Activated effector memory CD4-positive, alpha-beta T cell treated with Interleukin-2 at 50 U/mL for 16 hours (primary cell): ENCODE results near the gene PRCC.
A peak's percentile ranks its signal among the peaks of the same experiment; 100 is the strongest.

Experiments
- DNase-seq: peaks from one replicate; pipeline ENCODE4 v3.0.0-alpha.2; 2020

The PRCC gene

DNA sequence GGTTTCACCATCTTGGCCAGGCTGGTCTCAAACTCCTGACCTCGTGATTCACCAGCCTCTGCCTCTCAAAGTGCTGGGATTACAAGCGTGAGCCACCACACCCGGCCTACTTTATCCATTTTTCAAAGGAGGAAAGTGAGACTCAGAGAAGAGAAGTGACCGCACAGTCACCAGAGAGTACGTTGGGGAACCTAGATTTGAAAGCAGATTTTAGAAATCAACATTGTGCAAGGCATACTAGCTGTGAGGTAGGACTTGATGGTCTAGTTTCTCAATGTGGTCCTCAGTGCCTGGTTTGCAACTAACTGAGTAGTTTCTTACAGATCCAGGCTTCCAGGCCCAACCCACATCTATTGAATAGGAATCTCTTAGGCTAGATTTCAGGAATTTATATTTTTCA is 1.7 kb upstream of the PRCC start:
- DNase-seq: no peak

DNA sequence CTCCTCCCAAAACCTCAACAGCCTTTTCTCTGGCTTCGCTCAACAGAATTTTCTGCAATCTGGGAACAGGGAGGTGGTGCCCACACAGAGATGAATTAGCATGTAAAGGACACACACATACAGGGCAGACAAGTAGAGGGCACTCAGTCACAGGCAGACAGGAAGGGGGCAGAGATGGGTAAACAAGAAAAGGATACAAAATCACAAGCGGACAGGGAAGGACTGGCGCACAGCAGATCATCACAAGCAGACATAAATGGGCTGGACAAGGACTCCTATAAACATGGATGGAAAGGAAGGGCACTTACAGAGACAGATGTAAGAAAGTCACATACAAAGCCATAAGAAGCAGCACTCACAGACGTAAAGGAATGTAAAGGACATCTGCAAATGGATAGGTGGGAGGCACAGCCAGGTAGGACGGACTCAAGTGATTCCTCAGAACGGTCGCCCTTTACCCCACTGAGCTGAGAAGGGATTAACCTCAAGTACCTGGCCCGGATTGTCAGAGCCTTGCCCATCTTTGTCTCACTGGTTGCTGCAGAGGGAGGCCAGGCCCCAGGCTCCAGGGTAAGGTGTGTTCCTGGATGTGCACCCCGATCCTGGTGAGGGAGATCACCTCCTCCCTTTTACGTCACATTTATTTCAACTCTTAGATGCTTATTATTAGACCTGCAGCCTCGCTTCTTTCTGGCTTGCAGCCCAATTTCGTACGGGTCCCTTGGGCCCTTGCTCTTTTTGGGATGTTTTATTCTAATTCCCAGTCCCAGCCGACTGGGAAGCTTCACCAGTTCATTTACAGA is 836 bp upstream of the PRCC start:
- no peak for DNase-seq

DNA sequence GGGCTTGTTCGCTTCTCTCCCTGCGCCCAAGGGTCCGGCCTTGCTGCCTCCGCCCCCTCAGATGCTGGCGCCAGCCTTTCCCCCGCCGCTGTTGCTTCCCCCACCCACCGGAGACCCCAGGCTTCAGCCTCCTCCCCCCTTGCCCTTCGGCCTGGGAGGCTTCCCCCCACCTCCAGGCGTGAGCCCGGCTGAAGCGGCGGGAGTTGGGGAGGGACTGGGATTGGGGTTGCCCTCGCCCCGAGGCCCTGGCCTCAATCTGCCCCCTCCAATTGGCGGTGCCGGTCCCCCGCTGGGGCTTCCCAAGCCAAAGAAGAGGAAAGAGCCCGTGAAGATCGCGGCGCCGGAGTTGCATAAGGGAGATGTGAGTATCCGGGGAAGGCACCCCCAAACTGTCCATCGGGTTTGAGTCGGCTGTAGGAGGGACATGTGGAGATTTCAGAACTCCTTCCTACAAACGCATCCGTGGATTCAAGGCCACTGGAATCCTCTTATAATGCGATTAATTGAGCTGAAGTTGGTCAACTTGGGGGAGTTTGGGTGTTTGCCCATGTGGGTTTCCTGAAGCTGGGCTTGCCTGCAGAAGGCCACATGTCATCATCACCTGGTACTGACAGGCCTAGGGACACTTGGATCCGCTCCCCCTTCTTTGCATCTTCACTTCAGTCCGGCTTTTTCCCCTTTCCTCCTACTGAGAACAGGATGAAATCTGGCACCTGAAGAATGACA is 707 bp downstream of the PRCC start:
- DNase-seq: no peak

DNA sequence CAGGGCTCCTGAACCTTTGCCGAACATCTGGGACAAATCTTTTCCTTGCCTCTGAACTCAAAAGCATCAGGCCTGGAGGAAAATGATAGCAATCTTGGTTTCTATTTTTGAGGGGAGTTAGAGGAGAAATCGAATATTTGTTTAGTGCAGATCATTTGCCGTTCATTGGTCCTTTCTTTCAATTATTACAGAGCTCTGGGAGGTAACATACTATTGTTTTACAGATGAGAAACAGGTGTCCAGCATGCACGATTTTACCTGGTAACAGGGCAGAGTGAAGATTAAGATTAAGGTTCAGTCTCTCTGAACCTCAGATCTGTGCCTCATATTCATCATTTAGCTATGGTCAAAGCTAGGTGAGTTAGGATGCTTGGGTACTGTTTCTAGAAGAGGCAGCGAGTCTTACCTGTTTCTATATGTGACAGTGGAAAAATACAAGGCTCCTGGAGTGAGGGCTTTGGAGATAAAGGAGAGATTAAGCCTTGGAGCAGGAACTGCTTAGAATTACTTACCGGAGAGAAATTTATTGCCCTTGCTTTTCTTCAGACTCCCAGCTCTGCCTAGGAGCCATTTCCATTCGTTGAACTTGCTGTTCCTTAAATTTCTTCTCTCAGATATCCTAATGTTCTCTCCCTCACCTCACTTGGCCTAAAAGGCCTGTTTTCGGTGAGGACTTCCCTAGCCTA is 1.4 kb downstream of the PRCC start:
- no peak for DNase-seq

DNA sequence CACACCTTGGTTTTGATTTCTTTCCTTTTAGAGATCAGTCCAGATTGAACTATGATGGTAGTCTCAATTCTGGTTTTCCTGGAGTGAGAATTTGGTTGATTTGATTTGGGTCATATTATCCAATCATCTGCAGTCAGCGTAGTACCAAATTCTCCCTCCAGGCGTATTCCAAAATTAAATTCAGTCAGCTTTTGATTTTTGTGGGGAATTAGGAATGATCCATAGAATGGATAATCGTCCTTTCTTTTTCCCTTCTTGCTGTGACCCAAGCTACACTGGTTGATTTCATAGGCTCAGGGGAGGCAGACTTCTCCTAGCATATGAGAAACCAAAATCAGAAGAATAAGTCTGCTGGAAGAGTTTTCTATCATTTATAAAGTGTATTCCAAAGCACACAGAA is 4.9 kb downstream of the PRCC start:
- no peak for DNase-seq

DNA sequence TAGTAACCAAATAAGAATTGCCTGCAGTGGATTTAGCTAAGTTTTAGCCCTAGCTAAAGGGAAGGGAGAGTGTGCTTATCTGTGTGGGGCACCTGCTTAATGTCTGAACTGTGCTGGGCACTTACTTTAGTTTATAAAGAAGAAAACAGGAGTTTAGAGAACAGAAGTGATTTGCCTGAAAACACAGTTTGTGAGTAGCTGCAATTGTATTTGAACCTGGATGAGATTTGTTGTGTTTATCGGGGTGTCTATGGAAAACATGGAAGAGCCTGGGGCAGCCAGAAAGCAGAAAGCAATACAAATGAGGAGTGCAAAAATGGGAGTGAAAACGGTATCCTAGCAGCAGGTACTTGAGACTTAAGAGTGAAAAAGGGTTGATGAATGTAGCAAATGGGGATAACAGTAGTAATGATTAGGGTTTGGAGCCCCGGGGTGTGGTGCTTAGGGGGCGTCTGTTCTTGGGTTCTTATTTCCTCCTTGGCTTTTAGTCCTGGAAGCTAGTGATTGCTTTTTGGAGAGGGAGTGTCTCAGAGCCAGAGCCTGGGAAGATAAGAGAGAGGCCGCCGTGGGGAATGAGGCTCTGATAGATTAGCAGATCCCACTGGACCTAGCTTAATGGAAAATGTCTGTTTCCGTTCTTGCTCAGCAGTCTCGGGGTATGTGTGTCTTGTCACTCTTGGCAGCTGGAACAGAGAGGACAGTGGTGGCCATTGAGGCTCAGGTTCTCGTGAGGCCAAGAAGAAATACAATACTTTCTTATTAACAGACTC is 5.6 kb downstream of the PRCC start:
- DNase-seq: no peak

DNA sequence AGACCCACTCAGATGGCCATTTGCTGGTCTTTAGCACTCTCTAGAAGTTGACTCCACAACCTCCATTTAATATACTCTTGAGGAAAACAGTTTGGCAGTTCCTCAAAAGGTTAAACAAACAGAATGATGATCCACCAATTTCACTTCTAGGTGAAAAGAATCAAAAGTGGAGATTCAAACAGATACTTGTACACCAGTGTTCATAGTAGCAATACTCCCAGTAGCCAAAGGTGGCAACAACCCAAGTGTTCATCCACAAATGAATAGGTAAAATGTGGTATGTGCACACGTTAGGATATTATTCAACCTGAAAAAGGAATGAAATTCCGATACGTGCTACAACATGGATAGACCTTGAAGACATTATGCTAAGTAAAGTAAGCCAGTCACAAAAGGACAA is 6.3 kb downstream of the PRCC start:
- DNase-seq: no peak

DNA sequence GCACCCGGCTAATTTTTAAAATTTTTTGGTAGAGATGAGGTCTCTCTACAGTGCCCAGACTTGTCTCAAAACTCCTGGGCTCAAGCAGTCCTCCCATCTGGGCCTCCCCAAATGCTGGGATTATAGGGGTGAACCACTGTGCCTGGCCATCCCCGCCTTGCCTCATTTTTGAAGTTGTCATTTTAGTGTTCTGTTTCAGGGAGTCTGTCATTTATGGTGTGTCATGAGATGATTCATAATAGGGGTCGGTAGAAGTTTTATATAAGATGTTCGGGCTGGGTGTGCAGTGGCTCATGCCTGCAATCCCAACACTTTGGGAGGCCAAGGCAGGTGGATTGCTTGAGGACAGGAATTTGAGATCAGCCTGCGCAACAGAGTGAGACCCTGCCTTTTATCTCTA is 8.5 kb downstream of the PRCC start:
- no peak for DNase-seq

DNA sequence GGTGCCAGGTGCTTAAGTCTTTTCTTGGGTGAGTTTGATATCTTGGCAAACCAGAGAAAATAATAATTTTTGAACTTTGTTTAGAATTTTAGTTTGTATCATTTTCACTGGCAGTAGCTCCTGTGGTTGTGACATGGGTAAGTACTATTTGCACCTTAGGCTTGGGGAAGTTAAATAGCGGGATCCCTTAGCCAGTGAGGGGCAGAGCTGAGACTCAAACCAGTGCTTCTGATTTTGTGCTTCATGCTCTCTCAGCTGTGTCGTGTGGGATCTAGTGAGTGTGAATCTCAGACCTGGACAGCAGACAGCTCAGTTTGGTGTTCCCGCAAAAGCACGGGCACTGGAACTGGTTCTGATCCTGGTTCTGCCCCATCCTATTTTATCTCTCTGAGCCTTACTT is 9.6 kb downstream of the PRCC start:
- DNase-seq: no peak

DNA sequence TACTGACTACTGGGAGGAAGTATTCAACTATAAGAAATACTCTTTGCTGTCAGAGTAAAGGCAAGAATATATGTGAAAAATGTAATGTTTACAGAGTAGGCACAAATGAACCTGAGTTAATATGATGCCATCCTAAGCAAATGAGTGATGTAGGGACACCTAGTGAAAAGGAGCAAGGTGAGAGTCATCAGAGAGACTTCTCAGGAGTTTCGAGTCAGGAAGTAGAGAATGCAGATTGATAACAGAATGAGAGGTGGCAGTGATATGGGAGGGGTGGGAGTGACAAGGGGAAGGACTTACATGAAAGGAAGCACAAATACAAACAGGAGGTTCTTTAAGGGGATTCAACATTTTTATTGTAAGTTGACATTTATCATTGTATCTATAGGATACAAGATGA is 10.2 kb downstream of the PRCC start:
- DNase-seq: no peak

DNA sequence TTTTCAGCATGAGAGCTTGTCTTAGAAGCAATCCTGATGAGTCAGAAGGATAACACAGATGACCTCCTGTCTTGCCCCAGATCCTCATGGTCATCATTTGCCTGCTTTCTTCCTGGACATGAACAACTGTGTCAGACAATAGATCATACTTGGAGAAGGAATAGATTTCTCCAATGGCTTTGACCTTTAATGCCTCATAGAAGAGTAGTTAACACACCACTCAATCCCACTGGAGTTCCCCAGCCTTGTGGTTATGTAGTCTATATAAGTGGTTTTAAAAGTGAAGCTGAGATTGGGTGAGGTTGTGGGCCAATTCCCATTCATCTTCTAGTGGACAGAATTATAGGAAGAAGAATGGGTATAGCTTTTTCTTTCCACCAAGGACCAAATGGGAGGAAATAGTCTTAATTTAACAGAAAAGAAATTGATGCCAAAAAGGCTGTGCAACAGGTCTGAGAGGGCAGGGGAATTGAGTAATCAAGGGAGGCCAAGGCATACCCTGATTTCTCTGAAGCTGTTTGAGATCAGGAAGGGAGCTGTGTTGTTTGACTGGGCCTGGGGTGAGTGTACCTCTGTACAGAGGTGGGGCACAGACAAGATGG is 14.4 kb downstream of the PRCC start:
- no peak for DNase-seq

DNA sequence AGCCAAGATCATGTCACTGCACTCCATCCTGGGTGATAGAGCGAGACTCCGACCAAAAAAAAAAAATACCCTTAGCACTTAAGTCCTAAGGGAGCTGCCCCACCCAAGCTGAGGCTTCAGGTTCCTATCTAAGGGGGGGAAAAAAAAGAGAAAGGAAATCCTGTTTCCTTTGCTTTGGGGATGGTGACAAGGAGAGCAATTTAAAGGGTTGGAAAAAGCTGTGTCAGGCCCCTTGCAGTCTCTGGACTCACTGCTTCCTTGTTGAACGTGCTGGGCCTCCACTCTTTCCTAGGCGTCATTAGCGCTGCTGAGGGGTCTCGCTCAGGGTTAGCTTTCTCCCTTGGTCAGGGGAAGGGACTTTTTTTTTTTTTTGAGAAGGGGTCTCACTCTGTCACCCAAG is 18.1 kb downstream of the PRCC start:
- DNase-seq: no peak

DNA sequence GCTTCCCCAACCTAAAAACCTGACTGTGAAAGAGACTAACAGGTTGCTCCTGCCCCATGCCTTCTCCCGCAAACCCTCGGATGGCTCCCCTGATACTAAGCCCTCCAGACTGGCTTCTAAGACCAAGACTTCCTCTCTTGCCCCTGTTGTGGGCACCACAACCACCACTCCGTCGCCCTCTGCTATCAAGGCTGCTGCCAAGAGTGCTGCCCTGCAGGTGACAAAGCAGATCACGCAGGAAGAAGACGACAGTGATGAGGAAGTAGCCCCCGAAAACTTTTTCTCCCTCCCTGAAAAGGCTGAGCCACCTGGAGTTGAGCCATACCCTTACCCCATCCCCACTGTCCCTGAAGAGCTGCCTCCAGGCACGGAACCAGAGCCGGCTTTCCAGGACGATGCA is 19.3 kb downstream of the PRCC start:
- DNase-seq: no peak

DNA sequence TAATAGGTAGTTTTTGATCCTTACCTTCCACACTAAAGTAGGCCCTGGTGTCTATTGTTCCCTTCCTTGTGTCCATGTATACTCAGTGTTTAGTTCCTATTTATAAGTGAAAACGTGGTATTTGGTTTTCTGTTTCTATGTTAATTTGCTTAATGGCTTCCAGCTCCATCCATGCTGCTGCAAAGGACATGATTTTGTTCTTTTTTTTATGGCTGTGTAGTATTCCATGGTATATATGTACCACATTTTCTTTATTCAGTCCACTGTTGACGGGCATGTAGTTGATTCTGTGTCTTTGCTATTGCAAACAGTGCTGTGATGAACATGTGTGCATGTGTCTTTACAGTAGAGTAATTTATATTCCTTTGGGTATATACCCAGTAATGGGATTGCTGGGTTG is 20.8 kb downstream of the PRCC start:
- no peak for DNase-seq

DNA sequence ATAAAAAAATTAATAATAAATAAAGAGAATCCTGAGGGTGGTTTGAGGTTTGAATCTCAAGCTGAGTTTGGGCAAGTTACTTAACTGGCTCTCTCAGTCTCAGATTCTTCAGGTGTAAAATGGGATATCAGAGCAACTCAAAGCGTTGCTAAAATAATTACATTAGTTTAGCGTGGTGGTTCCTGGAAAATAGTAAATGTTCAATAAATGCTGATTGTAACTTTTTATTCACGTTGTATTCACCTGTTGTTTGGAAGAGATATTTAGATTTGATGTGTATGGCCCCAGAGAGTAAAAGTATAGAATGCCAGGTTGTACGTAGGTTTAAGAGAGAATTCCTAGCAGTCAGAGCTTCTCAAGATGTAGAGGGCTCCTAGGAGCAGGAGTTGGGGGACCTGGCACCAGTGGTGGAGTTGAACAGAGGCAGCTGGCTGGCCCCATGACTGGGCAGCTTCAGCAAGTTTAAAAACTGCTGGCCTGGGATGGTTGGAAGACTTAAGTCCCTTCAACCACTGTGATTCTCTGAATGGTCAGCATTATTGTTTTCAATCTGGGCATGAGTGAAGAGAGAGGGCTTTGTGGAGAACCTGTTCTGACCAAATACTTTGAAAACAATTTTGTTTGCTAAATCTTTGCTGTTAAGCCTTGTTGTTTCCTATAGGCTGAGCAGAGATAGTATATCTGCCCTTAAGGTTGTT is 22.4 kb downstream of the PRCC start:
- no peak for DNase-seq

DNA sequence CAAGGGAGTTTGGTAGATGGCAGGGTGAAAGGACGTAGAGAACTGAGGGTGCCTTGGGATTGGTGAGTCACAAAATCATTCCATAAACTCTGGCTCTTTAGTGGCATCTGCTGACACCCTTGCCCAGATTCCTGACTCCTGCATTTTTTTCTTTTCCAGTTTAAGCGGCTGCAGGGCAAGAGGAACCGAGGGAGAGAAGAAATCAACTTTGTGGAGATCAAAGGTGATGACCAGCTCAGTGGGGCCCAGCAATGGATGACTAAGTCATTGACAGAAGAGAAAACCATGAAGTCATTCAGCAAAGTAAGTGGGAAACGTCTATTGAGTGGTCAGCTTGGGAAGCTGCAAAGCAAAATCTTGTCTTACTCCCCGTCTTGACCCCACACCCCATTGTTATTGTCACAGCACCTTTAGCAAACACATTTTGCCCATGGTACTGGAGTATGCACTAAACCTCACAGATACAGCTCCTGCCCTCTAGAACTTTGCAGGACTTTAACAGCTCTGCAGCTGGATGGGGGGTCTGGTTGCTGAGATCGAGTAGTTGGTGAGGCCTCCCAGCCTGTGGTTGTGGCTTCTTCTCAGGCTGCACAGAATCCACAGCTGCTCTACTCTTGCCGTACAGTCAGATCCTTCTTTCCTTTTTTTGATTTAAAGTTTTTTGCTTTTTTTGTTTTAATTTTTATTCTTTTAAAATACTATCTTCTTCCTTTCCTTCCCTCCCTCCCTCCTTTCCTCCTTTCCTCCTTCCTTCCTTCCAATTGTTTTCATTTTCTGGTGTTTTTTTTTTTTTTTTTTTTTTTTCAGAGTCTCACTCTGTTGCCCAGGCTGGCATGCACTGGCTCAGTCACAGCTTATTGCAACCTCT is 27.4 kb downstream of the PRCC start:
- DNase-seq: no peak

DNA sequence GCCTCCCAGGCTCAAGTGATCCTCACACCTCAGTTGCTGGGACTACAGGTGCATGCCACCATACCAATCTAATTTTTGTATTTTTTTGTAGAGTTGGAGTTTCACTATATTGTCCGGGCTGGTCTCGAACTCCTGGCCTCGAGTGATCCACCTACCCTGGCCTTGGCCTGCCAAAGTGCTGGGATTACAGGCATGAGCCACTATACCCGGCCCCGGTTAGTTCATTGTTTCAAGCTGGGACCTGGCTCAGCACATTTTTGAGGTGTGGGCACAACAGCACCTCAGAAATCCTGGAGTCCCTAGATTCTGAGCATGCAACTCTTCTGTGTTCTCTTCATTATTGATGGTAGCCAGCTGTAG is 28.0 kb downstream of the PRCC start:
- DNase-seq: no peak

DNA sequence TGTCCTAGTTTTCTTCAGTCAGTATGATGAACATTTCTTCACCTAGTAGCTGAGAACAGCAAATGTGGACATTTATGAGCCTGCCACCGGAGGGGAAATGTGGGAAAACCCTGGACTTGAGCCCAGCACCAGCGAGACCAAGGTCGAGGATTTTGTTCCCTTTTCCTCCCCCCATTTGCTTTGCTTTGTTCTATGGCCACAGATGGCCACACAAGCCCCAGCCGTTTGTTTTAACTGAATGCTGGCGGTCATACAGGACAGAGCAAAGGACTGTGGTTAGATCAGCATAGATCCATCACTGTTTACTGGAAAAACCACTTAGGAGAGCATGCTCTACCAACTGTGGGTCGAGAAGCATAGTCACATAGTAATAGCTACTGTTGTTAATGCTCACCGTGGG is 28.5 kb downstream of the PRCC start:
- DNase-seq: no peak

DNA sequence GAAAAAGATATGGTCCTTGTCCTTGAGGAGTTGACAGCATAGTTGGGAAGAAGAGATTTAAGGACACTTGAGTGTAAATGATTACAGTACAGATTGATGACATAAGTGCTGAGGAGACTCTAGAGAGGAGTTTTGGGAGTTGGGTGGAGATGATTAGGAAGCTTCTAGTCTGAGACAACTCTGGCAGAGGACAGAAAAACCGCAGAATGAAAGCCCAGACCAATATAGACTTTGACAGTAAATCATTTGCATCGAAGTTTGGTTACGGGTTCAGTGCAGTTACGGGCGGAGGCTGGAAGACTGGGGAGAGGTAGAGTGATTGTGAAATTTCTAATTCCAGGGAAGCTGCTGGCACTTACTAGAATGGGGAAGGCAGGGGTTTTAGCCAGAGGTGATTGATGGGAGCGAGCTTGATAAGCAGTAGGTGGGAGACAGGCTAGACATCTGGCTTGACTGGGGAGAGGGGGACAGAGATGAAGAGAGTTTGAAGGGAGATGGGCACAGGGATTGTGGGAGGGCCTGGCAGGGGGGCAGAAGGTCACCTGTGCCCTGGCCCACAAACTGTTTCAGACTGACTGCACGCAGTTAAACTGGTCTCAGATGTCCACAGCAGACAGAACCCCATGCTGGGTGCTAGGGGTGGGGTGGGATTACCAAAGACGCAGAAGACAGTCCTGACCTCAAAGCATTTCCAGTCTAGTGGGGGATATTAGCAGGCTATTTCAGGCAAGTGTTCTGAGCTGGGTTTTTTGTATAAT is 29.2 kb downstream of the PRCC start:
- no peak for DNase-seq

DNA sequence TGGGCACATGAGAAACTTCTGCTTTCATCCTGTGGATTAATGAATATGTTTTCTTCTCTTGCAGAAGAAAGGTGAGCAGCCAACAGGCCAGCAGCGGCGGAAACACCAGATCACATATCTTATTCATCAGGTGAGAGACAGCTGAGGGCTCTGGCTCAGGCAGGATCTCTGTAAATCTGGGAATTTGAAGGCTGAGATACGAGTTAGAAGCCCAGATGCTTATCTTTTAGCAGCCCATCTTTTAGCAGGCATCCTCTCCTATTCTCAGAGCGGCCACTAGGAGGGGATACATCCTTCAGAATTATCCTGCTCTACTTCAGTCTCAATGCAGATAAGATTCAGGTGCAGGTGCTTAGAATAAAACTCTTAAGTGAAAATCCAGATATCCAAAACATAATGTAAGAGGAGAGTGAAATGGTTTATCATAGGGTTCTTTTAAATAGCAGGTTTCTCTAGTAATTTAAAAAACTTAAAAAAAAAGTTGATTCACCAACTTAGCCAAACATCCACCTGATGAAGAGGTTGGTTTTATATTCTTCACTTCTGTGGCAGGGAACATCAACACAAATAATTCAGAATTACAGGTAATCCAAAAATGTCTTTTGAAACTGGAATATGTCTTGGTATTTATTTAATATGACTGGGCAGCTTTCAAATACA is 30.0 kb downstream of the PRCC start:
- DNase-seq: peak; percentile 37
